GM12891 (cell line): ENCODE results near the gene ZDHHC1.

ENCODE experiments used
- PAX5 ChIP-seq: IDR thresholded peaks from 2 replicates; pipeline ENCODE4 v1.6.1; 2011; ENCODE audit warnings: low read length, moderate library complexity, mild to moderate bottlenecking; ENCODE audit not compliant: insufficient read depth, severe bottlenecking
- POLR2A ChIP-seq: IDR thresholded peaks from 2 replicates; pipeline ENCODE4 v1.6.1; 2011; ENCODE audit warnings: low read depth, low read length, control low read depth
- POLR2AphosphoS5 ChIP-seq: IDR thresholded peaks from 2 replicates; pipeline ENCODE4 v1.6.1; 2011; ENCODE audit warnings: low read depth, low read length, control low read depth
- SPI1 ChIP-seq: IDR thresholded peaks from 2 replicates; pipeline ENCODE4 v1.6.1; 2011; ENCODE audit warnings: low read depth, low read length, control low read depth
- TAF1 ChIP-seq: IDR thresholded peaks from 2 replicates; pipeline ENCODE4 v1.6.1; 2011; ENCODE audit warnings: low read depth, low read length, control low read depth

DNA sequence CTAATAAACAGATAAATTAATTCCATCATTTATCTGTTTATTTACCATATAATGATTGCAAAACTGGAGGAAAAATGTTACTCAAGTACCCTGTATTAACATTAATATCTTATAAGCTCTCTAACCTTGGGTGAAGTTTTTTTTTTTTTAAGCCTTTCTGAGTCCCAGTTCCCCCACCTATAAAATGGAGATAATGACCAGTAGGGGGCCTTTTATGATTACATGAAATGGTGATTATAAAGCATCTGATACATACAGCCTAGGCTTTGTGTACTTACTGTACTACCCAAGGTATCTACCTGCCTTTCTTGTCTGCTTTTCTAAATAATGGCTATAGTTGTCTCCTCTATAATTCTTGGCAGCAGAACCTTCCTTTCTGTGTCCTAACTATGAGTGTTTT is 67.1 kb downstream of the ZDHHC1 start:
- TF ChIP-seq POLR2AphosphoS5: no peak
- no peak for TF ChIP-seq POLR2A
- no peak for TF ChIP-seq TAF1
- TF ChIP-seq SPI1: no peak
- TF ChIP-seq PAX5: no peak
